HG03460 (cell line): Measurements from ENCODE around the gene EN1.

Source experiments
- ATAC-seq: cut with Tn5 transposase; IDR thresholded peaks from one replicate; pipeline ENCODE4 v1.9.1; 2021; ENCODE audit not compliant: unreplicated experiment

Gene EN1

GRCh38 chr2:118794546-118794945 is 52.9 kb downstream of the EN1 start:
- no peak for ATAC-seq
